Measurements from ENCODE around the gene SSBP2. TPM values are rescaled to one million over a fixed set of nuclear protein-coding genes. Genes with fewer than 3 reads are reported as not detected.

Gene SSBP2
- total RNA-seq, 6 donors from 2014 or later = 23.0 to 110 (median 32.9) TPM

DNA sequence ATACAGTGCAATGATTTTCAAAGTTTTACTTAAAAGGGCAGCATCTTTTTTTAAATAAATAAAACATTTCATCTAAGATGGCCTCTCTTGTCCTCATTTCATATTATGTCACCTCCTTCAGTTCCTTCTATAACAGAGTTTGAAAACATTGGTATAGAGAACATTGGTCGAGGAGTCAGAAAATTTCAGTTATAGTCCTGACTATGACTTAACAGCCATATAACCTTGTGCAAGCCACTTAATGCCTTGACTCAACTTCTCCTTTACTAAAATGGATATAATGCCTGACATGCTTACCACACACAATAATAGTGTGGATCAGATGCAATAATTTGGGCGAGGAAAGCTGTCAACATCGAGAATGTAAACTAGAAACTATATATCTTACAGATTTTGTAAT, 22.6 kb downstream of the SSBP2 start:
- TF ChIP-seq POLR2A (IDR thresholded peaks at IDR 0.05) (no peak), POLR2AphosphoS5 (IDR thresholded peaks at IDR 0.05) (no peak), EP300 (IDR thresholded peaks at IDR 0.05) (no peak)
- TF ChIP-seq, protein P1, sequence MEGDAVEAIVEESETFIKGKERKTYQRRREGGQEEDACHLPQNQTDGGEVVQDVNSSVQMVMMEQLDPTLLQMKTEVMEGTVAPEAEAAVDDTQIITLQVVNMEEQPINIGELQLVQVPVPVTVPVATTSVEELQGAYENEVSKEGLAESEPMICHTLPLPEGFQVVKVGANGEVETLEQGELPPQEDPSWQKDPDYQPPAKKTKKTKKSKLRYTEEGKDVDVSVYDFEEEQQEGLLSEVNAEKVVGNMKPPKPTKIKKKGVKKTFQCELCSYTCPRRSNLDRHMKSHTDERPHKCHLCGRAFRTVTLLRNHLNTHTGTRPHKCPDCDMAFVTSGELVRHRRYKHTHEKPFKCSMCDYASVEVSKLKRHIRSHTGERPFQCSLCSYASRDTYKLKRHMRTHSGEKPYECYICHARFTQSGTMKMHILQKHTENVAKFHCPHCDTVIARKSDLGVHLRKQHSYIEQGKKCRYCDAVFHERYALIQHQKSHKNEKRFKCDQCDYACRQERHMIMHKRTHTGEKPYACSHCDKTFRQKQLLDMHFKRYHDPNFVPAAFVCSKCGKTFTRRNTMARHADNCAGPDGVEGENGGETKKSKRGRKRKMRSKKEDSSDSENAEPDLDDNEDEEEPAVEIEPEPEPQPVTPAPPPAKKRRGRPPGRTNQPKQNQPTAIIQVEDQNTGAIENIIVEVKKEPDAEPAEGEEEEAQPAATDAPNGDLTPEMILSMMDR (IDR thresholded peaks at IDR 0.05) = no peak

DNA sequence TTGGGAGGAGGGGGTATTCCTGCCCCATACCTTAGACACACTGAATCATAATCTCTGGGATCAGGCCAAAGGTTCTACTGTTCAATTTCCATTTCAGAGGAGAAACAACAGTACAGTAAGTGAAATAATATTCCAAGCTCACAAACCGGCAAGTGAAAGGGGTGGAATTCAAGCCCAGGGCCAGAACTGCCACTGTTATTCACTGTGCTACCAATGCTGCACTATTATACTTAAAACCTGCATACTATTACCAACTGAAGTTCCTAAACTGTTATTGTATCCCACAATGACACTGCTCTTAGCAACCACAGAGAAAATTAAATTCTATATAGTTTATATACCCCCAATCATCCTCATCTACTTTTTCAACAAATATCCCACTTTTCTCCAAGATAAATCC, 24.6 kb downstream of the SSBP2 start:
- Histone ChIP-seq H3K36me3 (no peaks in the 10 kb centered on the region), H3K27ac (no peak overlapping the region), H3K4me3 (no peak overlapping the region), H3K27me3 (no peaks in the 10 kb centered on the region), H3K9me3 (no peaks in the 10 kb centered on the region), H3K4me1 (peaks cover 0 to 5% (median 2%) of the 10 kb centered on the region in 4 donors)
- WGBS, 2 donors = 65 to 71% methylated on average over 1 of the region's 1 CpG
- ATAC-seq (ENCODE audit: low FRiP score in 2 of 2) (no peak), DNase-seq (no peak)
- no peak for TF ChIP-seq POLR2A (IDR thresholded peaks at IDR 0.05)
- TF ChIP-seq, protein P1 (IDR thresholded peaks at IDR 0.05) = no peak
- TF ChIP-seq EP300 (IDR thresholded peaks at IDR 0.05) = no peak
- TF ChIP-seq POLR2AphosphoS5 (IDR thresholded peaks at IDR 0.05) = no peak

More for the DNA sequence above, 22.6 kb downstream of the SSBP2 start:
- Histone ChIP-seq H3K9me3 (no peaks in the 10 kb centered on the region), H3K4me1 (no peaks in the 10 kb centered on the region), H3K27ac (no peak overlapping the region), H3K4me3 (no peak overlapping the region), H3K27me3 (no peaks in the 10 kb centered on the region), H3K36me3 (no peaks in the 10 kb centered on the region)
- 83 to 96% methylated on average over 3 of the region's 3 CpGs for WGBS, 2 donors
- ATAC-seq (ENCODE audit: low FRiP score in 2 of 2) = no peak
- DNase-seq = no peak

DNA sequence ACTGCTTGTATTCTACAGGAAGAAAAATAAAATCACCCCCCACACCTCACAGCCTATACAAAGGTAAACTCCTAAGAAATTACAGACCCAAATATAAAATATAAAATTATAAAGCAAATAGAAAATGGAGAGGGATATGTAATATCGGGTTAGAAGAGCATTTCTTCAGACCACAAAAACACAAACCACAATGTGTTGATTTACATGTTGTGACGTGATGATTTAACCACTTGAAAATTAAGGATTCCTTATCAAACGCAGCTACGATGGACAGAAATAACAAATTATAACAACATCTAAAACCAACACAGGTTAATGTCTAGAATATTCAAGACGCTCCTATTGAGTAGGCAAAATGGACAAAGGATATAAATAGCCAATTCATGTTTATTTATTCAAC, 26.3 kb downstream of the SSBP2 start:
- DNase-seq = no peak
- no peaks in the 10 kb centered on the region for H3K36me3 ChIP-seq
- H3K27me3 ChIP-seq = no peaks in the 10 kb centered on the region
- H3K27ac ChIP-seq = no peak overlapping the region
- H3K9me3 ChIP-seq = no peaks in the 10 kb centered on the region
- no peak for ATAC-seq (ENCODE audit: low FRiP score in 2 of 2)
- H3K4me3 ChIP-seq = no peak overlapping the region
- 57 to 63% methylated on average over 5 of the region's 5 CpGs for WGBS, 2 donors
- peaks cover 0 to 16% (median 4%) of the 10 kb centered on the region in 4 donors for H3K4me1 ChIP-seq
- no peak for TF ChIP-seq EP300 (IDR thresholded peaks at IDR 0.05)
- TF ChIP-seq POLR2AphosphoS5 (IDR thresholded peaks at IDR 0.05) = no peak
- no peak for TF ChIP-seq POLR2A (IDR thresholded peaks at IDR 0.05)
- TF ChIP-seq, protein P1 (IDR thresholded peaks at IDR 0.05) = no peak

DNA sequence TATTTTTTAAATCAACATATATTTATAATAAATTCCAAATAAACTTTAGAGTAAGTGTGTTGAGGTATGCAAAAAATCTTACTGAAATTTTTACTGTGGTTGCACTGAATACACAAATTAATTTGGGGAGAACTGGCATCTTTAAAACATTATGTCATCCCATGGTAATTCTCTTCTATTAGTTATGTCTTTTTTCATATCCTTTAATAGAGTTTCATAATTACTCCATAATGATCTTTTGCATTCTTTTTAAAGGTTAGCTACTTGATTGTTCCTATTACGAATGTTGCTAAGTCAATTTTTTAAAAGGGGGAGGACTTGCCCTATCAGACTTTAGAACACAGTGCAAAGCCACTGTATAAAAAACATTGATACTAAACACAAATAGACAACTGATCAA, 26.8 kb downstream of the SSBP2 start:
- Histone ChIP-seq H3K27ac (no peak overlapping the region), H3K4me3 (no peak overlapping the region), H3K27me3 (no peaks in the 10 kb centered on the region), H3K9me3 (no peaks in the 10 kb centered on the region), H3K4me1 (peaks cover 0 to 16% (median 4%) of the 10 kb centered on the region in 4 donors), H3K36me3 (no peaks in the 10 kb centered on the region)
- ATAC-seq (ENCODE audit: low FRiP score in 2 of 2) (no peak), DNase-seq (no peak)
- TF ChIP-seq POLR2AphosphoS5 (IDR thresholded peaks at IDR 0.05) (no peak), POLR2A (IDR thresholded peaks at IDR 0.05) (no peak), EP300 (IDR thresholded peaks at IDR 0.05) (no peak)
- TF ChIP-seq, protein P1 (IDR thresholded peaks at IDR 0.05) = no peak
- 79 to 87% methylated on average over 1 of the region's 1 CpG for WGBS, 2 donors

DNA sequence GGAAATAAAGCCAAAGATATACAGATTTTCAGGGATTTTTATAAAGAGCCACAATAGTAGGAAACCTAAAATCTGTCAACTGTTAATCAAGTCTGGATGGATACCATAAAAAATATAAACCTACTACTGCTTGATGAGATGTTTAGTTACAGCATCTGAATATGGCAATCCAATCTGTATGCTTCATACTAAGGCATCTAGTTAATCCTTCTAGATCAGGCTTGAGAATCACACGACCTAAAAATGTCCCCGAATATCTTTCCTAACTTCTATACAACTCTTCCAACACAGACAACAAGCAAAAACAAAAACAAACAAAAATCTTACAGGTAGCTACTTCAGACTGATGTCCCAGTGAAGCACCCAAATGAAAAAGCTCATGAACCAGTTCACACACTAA, 29.8 kb downstream of the SSBP2 start:
- TF ChIP-seq POLR2AphosphoS5 (IDR thresholded peaks at IDR 0.05) (no peak), POLR2A (IDR thresholded peaks at IDR 0.05) (no peak), EP300 (IDR thresholded peaks at IDR 0.05) (no peak)
- TF ChIP-seq, protein P1 (IDR thresholded peaks at IDR 0.05) = no peak
- peaks cover 0 to 24% (median 4%) of the 10 kb centered on the region in 4 donors for H3K4me1 ChIP-seq
- no peak for DNase-seq
- no peaks in the 10 kb centered on the region for H3K36me3 ChIP-seq
- no peak overlapping the region for H3K4me3 ChIP-seq
- H3K9me3 ChIP-seq = no peaks in the 10 kb centered on the region
- H3K27ac ChIP-seq = no peak overlapping the region
- 87 to 88% methylated on average over 2 of the region's 2 CpGs for WGBS, 2 donors
- no peak for ATAC-seq (ENCODE audit: low FRiP score in 2 of 2)
- H3K27me3 ChIP-seq = no peaks in the 10 kb centered on the region
